Hematopoietic multipotent progenitor cell treated with erythropoietin and hydrocortisone succinate and interleukin-3 and kit ligand, for 15 days (in vitro differentiated cells): ENCODE measurements around the gene MT1M.
A peak's percentile ranks its signal among the peaks of the same experiment; 100 is the strongest.

Source experiments
- DNase-seq: peaks from one replicate; pipeline ENCODE4 v3.0.0-alpha.2; 2015; ENCODE audit warnings: low spot score

Gene MT1M

GRCh38 chr16:56628486-56629350, 3.7 kb upstream of the MT1M start:
- no peak for DNase-seq

DNA sequence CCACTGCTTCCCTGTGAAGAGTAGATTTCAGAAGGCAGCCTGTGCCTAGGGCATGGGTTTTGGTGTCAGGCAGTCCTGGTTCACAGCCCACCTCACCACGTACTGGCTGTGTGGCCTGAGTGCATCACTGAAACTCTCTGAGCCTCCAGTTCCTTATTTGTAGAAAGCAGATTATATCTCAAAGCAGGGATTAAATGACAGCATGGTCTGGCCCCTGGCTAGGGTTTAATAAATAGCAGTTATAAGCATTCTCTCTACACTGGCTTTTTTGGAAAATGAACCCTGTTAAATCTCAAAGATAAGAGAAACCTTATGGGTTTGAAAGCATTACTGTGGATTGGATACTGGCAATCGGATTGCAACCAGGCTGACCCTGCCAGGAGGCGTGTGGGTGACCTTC, 2.9 kb upstream of the MT1M start:
- no peak for DNase-seq

DNA sequence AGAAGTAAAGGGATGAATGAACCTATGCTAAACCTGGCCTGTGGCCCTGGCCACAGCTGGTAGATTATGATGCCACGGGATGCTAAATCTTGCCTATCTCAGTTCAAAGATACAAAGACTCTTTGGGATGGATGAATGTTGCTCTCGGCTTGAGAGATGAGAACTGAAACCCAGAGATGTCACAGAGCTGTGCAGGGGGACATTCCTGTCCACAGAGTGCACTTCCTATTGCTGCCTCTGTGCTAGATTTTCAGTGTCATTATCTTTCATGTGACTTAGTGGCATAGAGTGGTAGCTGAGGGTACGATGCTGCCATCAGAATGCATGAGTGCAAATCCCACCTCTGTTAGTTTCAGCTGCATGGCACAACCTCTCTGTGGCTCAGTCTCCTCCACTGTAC, 2.3 kb upstream of the MT1M start:
- no peak for DNase-seq

DNA sequence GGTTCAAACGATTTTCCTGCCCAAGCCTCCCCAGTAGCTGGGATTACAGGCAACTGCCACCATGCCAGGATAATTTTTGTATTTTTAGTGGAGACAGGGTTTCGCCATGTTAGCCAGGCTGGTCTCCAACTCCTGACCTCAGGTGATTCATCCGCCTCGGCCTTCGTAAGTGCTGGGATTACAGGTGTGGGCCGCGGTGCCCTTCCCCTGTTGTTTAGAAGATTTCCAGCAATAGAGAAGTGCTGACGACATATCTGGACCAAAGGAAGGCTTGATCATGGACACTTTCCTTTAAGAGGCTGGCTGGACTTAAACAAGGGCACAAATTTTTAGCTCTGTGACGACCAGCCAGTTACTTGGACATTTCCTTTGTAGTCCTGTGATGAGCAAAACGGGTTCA, 1.3 kb upstream of the MT1M start:
- no peak for DNase-seq

DNA sequence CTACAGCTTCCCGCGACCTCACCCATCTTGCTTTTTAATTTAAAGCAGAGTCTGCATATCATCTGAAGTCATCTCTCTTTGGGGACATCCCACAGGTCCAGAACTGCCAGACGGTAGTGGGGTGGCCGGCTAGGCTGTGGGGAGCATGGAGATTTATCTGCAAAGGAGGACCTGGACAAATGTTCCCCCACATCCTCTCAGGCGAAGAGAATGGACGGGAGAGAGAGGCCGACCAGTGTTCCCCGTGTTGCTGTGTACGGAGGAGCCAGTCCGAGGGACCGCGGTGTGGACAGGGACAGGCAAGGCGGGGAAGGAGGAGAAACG, 665 bp upstream of the MT1M start:
- no peak for DNase-seq

GRCh38 chr16:56632848-56633365, 448 bp downstream of the MT1M start:
- no peak for DNase-seq

- DNase-seq: no peak
Observed at GRCh38 chr16:56633535-56633934, 1.1 kb downstream of the MT1M start.

DNA sequence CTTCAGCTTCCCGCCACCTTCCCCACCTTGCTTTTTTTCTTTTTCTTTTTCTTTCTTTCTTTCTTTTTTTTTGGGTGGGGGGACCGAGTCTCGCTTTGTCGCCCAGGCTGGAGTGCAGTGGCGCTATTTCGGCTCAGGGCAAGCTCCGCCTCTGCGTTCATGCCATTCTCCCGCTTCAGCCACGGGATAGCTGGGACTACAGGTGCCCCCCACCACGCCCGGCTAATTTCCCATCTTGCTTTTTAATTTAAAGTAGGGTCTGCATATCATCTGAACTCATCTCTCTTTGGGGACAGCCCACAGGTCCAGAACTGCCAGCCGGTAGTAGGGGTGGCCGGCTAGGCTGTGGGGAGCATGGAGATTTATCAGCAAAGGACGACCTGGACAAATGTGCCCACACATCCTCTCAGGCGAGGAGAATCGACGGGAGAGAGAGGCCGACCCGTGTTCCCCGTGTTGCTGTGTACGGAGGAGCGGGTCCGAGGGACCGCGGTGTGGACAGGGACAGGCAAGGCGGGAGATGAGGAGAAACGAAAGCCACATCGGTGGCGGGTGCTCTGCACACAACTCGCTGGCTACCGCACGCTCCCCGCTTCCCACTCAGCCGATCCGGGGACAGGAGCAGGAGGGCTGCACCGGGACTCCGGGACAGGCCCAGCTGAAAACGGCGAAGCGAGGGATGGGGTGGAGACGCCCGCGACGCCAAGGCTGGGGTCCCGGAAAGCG, 2.4 kb downstream of the MT1M start:
- no peak for DNase-seq

- DNase-seq: no peak
Observed at GRCh38 chr16:56635441-56635967, 3.0 kb downstream of the MT1M start.

GRCh38 chr16:56636616-56637413, 4.4 kb downstream of the MT1M start:
- DNase-seq: no peak

- no peak for DNase-seq
Observed at GRCh38 chr16:56637814-56638750, 5.6 kb downstream of the MT1M start, which contains the start of gene MT1A. TSS of gene MT1A (plus strand) at chr16:56638666. CDS start at chr16:56638739, 73 bp downstream.

- DNase-seq: no peak
Observed at GRCh38 chr16:56639045-56639444, 6.6 kb downstream of the MT1M start.

DNA sequence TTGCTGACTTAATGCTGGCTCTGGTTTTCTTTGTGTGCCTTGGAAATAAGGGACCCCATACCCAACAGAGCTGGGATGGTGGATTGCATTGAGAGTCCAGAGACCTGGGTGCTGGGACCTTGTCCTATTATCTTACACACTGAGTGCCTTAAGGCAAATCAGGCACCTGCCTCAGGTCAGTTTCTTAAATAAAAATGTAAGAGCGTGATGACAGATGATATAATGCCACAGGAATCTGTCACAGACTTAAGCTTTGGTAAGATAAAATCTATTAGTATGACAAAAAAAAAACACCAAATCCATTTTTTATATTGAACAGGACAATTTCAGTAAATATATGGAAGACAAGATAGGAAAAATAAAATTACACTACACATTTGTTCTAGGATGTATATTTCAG, 7.6 kb downstream of the MT1M start:
- DNase-seq: no peak

- DNase-seq: no peak
Observed at GRCh38 chr16:56641166-56641565, 8.7 kb downstream of the MT1M start.

DNA sequence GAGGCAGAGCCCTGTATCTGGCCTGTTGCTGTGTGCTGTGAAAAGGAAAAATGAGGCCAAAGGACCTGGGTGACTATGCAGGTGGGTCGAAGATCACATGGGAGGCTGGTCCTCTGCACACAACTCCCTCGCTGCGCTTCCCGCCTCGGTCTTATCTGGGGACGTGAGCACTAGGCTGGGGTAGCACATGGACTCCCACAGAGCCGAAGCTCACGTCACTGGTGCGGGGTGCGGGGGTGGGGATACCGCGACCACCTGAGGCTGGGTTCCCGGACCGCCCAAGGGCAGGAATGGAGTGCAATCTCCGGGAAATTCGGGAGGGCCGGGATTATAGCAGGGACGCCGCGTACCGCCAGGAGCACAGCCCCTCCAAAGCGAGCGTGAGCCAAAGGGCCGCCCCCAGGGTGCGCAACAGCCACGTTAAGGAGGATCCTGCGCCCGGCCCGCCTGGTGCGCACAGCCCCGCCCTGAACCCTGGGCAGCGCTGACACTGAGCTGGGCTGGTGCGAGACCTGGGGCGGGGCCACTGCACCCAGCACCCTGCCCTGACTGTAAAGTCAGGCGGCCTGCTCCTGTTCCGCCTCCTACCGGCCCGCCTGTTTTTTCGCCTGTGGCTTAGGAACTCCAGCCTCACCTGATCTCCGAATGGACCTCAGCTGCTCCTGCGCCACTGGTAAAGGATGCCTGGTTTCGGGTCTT, 10.8 kb downstream of the MT1M start:
- DNase-seq: peak; percentile 36

DNA sequence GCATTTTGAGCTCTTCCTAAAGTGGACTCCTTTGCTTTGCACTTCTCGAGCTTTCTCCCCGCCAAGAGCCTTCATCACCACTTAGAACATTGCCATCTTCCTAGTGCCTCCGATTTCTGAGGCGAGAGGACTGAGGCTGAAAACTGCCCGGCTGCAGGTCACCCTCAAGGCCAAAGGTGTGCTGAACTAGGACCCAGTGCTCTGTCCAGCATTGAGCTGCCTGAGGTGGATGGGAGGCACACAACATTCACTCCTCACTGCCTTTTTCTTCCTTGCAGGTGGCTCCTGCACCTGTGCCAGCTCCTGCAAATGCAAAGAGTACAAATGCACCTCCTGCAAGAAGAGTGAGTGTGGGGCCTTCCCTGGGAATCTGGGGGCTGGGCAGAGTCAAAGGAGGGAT, 11.4 kb downstream of the MT1M start:
- DNase-seq: no peak

DNA sequence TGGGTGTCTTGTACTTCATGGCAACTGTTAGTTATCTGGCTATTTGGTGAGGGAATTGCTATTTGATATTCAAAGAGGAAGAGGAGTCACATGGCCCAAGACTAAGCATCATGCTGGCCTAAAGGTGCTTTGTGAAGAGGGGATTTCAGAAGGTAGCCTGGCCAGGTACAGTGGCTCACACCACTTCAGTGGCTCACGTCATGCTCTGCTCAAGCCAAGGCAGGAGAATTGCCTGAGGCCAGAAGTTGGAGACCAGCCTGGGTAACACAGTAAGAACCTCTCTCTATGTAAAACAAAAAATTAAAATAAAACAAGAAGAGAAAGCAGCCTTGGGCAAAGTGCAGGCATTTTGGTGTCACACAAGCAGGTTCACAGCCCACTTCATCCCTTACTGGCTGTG, 12.9 kb downstream of the MT1M start:
- DNase-seq: no peak

DNA sequence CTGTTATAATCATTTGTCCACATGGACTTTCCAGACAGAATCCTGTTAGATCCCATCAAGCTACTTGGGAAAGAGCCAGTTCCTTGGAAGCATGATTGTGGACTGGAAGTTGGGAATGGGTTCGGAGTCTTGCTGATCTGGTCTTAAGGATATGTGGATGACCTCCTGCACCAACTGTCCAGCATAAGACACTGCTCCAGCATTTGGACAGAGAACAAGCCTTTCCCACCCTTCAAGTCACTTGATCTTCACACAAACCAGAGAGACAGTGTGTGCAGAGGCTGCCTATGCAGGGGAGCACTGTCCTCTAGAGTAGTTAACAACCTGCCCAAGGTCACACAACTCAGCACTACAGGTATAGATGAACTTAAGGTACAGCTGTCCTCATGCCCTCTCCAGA, 13.4 kb downstream of the MT1M start:
- DNase-seq: no peak

GRCh38 chr16:56647641-56648431, 15.4 kb downstream of the MT1M start:
- DNase-seq: no peak

DNA sequence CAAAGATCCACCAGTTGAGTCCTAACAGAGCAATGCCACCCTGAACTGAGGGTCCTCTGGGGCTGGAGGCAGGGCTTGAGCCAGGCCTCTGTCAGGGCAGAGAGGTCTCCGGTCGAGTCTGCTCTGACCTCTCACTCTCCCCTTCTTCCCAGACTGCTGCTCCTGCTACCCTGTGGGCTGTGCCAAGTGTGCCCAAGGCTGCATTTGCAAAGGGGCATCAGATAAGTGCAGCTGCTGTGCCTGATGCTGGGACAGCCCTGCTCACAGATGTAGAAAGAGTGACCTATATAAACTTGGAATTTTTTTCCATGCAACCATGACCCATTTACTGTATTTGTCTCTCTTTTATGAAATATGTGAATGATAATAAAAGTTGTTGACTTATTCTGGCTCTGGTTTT, 16.8 kb downstream of the MT1M start:
- DNase-seq: no peak
